GM19193 (cell line): ENCODE data around the gene TSPEAR.

Source experiments
- POLR2A ChIP-seq: IDR thresholded peaks from 4 replicates; pipeline ENCODE4 v1.6.1; 2011; ENCODE audit not compliant: insufficient read depth, insufficient read length; ENCODE audit errors: extremely low read depth

The TSPEAR gene

DNA sequence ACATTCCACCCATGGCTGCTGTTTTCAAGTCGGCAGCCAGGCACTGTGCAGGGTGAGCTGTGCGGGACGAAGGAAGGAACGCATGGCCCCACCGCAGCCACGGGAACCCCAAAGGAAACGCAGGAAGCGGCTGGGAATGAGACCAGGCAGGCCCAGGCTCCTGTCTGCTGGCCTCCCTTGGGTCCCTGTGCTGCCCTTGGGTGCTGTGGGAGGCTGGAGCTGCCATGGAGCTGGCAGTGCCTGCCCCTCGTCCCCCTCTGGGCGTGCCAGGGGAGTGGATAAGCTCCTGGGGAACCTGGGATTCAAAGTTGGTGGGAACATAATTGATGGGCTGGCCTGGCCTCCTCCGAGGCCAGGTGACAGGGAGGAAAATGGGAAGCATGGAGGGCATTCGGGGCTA, 143.1 kb downstream of the TSPEAR start:
- TF ChIP-seq POLR2A = no peak

DNA sequence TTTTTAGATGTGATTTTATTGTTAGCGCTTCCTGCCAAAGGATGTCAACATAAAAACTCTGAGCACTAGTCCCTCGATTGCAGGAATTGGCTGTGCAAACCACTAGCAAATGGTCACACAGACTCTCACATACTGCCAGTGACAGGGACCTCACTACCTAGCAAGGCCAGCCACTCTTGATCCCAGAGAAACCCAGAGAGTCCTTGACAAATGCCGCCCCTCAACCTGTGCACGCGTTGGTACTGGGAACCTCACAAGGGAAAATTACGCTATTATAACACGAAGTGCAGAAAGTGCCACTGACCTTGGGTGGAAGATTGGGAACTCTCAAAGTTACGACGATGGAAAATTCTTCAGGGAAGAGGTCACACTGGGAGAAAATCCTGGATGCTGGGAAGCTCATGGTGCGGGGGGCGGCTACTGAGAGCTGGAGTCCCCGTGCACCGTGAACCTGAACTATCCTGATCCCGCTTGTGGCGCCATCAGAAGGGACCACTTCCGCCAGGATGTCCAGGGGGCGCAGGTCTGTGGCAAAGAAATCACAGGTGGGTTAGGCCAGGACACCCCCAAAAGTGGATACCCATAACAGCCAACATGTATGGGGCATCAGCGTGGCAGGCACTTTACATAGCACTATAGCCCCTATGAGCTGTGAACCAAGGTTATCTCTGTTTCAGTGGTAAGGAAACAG, 143.7 kb downstream of the TSPEAR start:
- TF ChIP-seq POLR2A = no peak

DNA sequence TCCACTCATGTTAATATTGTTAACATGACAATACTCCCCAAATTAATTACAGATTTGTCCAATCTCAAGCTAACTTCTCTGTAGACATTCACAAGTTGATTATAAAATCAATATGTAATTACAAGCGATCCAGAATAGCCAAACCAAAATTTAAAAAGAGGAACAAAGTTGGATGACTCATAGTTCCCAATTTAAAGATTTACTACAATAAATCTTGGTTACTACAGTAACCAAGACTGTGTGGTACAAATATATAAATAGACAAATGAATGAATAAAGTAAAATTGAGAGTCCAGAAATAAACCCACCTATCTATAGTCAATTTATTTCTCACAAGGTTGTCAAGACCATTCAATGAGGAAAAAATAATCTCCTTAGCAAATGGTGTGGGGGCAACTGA, 145.0 kb downstream of the TSPEAR start:
- no peak for TF ChIP-seq POLR2A

DNA sequence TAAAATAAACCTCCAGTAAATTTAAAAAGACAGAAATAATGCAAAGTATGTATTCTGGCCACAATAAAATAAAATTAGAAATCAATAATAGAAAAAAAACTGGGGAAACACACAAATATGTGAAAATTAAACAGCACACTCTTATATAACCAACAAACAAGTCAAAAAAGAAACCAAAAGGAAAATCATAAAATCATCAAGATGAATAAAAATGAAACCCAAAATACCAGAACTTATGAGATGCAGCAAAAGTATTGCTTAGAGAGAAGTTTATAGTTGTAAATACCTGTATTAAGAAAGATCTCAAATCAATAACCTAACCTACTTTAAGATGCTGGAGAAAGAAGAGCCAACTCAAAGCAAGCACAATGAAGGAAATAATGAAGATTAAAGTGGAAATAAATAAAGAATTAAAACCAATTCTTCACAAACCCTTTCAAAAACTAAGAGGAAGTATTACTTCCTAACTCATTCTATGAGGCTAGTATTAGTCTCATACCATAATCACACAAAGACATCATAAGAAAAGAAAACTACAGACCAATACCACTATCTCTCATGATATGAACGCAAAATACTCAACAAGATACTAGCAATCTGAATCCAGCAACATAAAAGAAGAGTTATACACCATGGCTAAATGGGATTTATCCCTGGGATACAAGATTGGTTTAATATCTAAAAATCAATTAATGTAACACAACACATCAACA, 146.3 kb downstream of the TSPEAR start:
- no peak for TF ChIP-seq POLR2A

DNA sequence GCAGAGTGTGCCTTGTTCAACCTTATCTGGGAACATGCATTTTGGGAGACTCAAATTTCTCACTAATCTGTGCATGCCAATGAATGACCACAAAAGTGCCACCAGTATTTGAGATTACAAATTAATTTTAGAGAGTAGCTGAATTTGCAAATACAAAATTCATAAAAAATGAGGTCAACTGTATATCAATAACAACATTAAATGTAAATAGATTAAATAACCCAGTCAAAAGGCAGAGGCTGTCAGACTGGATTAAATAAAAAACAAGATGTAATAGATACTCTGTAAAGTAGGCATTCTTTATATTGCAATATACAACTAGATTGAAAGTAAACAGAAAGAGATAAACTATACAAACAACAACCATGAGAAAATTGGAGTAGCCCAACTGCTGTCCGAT, 147.3 kb downstream of the TSPEAR start:
- no peak for TF ChIP-seq POLR2A

DNA sequence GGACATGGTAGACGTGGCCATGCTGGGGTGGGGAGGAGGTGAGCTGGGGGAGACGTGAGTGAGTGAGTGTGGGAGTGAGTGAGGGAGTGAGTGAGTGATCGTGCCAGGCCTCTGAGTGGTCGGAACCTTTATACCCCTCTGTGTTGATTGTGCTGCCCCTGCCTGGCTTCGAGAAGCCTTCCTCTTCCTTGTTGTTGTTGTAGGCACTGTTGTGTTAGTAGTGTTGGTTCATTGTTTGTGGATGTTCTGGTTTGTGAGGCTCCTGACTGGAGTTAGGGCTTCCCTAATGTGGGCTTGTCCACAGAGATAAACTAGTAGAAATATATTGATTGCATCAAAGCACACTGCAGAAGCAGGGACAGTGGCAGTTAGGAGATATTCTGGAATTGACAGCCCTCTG, 152.7 kb downstream of the TSPEAR start, which contains the start of gene KRTAP10-3:
TSS of gene KRTAP10-3 (minus strand) at position 101 of the 400 bp plus-strand sequence. CDS start at position 21, 80 bp downstream.
- no peak for TF ChIP-seq POLR2A

DNA sequence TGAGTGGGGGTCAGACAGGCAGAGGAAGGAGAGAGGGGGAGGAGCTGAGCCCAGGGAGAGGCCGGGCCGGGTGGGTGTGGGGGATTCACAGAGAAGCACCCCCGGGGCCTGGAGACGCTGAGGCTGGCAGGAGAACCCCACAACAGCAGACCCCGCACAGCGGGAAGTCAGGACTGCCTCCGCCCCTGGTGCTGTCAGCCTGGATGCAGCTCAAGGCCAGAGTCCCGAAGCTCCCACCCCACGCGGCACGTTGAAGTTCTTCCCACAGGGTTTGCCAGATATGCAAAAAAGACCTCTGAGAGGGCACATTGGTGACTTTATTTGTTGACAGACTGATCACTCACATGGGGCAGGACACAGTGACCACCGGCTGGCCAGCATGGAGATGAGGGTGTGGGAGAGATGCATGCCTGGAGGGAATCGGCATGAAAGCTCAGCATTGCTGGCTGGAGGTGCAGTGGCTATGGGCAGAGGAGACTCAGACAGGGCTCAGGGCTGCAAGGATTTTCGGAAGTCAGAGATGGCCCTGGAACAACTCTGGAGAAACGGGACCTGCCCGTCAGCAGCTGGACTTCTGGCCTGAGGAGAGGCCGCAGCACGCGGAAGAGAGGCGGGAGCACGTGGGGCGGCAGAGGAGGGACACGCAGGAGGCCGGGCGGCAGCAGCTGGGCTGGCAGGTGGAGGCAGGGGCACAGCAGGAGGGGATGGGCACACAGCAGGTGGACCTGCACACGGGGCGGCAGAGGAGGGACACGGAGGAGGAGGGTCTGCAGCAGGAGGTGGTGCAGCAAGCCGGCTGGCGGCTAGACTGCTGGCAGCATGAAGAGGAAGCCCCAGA, 153.7 kb downstream of the TSPEAR start:
- TF ChIP-seq POLR2A = no peak

DNA sequence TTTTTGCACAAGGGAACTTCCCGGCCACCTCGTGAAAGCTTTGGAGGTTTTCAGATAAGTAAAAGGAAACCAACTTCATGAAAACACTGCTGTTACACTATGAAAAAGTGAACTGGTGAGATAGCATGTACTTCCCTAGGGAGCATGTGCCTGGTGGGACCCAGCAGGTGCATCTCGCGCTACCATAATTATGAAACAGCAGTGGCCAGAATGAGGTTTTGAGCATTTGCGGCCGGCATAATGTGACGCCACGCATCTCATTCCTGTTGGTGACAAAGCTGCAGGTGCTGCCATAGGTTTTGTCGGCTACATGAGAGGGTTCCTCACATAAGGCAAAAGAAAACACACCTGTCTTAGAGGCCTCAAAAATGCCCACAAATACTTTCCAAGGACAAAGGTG, 154.5 kb downstream of the TSPEAR start:
- TF ChIP-seq POLR2A = no peak

DNA sequence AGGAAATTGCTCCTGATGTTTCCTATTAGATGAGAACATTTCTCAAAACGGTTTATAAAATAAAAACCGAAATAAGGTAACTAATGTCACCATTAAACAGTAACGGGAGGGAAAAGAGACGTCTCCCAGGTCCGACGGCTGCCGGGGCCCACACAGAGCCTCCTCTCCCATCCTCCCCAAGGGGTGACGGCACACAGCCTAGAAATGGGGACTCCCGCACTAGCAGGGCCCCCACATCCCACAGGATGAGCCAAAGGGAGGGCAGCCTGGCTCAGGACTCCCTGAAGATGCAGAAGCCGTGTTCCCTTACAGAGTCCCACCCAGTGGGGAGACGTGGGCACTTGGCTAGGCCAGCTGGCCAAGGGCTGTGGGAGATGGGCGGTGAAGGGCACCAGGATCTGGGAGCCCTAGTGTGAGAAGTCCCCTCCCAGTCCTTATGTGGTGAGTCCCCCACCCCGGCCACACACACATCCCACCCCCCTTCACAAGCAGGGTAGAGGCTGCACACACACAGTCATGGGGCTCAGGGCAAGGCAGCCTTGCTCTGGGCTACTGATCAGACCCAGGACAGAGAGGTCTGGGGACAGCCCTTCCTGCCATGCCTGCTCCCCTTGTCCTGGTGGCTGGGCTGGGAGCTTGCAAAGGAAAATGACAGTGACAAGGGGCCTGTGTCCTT, 156.0 kb downstream of the TSPEAR start:
- TF ChIP-seq POLR2A = no peak

DNA sequence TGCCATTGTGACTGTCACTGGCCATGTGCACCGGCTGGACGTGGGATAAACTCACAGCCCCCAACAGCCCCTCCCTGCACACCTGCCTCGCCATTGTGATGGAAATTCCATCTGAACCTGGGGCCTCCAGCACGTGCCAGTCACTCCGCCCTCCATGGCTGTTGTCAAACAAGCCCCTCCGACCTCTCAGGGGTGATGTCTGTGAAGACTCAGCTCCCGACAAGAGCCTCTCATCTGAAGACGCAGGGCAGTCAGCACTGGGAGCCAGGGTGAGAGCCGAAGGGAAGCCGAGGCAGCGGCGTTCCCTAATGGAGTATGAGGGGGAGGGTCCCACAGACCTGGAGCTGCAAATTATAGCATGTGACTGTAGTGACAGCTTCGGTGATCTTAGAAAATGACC, 158.7 kb downstream of the TSPEAR start:
- TF ChIP-seq POLR2A = no peak

DNA sequence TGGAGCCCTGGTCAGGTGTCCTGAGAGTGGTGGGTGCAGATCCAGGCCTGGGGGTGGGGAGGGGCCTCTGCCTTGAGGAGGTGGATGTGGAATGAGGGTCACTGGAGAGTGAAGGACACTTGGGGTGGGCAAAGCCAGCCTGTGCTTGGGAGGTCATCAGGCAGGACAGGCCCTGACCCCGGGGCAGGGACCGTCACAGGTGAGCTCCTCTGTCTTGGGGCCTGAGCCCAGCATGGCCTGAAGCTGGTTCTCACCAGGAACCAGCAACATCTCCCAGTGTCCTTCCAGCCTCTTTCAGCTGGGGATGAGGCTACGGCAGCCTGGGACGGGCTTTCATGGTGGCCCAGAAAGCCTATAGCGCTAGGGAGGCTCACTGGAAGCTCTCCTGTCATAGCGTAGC, 159.2 kb downstream of the TSPEAR start:
- no peak for TF ChIP-seq POLR2A

DNA sequence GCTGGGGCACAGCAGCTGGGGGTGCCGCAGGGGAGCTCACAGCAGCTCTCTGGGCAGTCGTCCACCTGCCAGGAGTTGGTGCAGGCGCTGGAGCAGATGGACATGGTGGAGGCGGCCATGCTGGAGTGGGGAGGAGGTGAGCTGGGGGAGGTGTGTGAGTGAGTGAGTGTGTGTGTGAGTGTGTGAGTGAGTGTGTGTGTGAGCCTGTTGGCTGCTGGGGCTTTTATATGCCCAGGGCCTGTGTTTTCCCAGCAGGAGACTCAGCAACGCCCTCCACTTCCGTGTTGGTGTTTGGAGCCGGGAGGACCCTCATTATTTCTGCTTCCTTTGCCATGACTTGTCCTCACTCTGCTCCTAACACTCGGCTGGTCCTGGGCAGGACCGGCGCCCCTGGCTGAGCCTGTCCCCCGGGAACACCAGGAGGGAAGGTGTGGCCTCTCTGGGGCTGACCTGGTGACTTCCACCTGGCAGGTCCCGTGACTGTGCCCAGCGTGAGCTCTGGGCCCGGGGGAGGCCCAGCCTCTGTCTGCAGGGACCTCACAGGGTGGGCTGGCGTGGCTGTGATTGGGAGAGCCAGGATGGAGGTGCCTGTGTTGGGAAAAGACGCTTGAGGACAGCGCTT, 159.9 kb downstream of the TSPEAR start, which contains the start of gene KRTAP10-2:
TSS of gene KRTAP10-2 (minus strand) at position 166 of the 622 bp plus-strand sequence. CDS start at position 119, 47 bp downstream.
- no peak for TF ChIP-seq POLR2A

DNA sequence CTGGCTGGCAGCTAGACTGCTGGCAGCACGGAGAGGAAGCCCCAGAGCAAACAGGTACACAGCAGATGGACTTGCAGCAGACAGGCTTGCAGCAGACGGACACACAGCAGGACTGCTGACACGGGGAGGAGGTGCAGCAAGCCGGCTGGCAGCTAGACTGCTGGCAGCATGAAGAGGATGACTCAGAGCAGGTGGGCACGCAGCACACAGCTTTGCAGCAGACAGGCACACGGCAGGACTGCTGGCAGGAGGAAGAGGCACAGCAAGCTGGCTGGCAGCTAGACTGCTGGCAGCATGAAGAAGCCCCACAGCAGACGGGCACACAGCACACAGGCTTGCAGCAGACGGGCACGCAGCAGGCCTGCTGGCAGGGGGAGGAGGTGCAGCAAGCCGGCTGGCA, 160.6 kb downstream of the TSPEAR start:
- no peak for TF ChIP-seq POLR2A

DNA sequence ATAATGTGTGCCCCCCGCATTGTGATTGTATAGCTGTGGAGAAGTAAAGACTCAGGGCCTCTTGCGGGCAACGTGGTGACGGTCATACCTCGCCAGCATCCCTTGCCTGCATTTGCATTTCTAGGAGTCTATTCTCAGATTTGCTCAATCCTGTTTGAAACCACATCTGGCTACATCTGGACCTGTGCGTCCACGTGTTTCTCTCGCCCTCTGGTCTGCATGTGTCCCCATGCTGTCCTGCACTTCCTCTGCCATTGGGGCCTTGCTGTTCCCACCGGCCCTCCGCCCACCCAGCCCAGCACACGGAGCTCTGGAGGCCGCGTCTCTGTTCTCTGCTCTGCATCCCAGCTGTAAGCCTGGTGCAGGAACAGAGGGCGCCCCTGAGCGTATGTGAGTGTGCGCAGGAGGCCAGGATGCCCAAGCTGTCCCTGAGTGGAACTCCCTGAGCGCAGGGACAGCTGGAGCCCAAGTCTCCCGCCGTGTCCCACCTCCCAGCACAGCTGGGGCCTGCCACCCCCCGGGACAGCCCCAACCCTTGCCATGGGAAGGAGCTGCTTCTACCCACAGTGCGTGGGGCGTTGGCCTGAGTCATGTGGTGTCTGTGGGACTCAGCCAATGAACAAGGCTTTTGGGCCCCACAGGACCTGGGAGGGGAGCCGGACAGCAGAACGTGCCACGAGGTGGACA, 161.7 kb downstream of the TSPEAR start:
- TF ChIP-seq POLR2A = no peak
